ENCODE measurements around the gene H19. TPM values are rescaled to one million over a fixed set of nuclear protein-coding genes. Genes with fewer than 3 reads are reported as not detected.

The H19 gene
- total RNA-seq, 1 donor from 2014 or later, result 1,806 TPM

DNA sequence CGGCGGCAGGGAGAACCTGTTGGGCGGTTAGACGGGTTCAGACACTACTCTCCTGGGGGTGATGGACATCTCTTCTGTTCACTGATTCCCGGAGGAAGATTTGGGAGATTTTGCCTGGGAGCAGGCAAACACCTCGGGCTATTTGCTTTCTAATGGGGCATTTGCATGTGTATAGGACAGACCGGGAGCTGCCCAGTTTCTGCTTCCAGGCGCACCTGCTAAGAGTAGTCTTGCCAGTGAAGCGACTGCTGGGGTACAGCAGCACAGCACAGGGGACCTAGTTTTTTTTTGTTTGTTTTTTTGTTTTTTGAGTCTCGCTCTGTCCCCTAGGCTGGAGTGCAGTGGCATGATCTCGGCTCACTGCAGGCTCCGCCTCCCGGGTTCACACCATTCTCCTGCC lies 6.8 kb upstream of the H19 start:
- DNase-seq (ENCODE audit: extremely low spot score, unreplicated experiment), result no peak
- no peak overlapping the region for H3K4me3 Mint-ChIP-seq (ENCODE audit: unreplicated experiment)
- no peaks in the 10 kb centered on the region for H3K4me1 Mint-ChIP-seq (ENCODE audit: unreplicated experiment)
- no peaks in the 10 kb centered on the region for H3K27me3 Mint-ChIP-seq (ENCODE audit: unreplicated experiment)
- H3K36me3 Mint-ChIP-seq (ENCODE audit: unreplicated experiment), result no peaks in the 10 kb centered on the region
- H3K9me3 Mint-ChIP-seq (ENCODE audit: unreplicated experiment), result no peaks in the 10 kb centered on the region
- TF ChIP-seq, protein P1, sequence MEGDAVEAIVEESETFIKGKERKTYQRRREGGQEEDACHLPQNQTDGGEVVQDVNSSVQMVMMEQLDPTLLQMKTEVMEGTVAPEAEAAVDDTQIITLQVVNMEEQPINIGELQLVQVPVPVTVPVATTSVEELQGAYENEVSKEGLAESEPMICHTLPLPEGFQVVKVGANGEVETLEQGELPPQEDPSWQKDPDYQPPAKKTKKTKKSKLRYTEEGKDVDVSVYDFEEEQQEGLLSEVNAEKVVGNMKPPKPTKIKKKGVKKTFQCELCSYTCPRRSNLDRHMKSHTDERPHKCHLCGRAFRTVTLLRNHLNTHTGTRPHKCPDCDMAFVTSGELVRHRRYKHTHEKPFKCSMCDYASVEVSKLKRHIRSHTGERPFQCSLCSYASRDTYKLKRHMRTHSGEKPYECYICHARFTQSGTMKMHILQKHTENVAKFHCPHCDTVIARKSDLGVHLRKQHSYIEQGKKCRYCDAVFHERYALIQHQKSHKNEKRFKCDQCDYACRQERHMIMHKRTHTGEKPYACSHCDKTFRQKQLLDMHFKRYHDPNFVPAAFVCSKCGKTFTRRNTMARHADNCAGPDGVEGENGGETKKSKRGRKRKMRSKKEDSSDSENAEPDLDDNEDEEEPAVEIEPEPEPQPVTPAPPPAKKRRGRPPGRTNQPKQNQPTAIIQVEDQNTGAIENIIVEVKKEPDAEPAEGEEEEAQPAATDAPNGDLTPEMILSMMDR (IDR thresholded peaks at IDR 0.05), result no peak
- H3K27ac Mint-ChIP-seq (ENCODE audit: unreplicated experiment), result no peak overlapping the region

DNA sequence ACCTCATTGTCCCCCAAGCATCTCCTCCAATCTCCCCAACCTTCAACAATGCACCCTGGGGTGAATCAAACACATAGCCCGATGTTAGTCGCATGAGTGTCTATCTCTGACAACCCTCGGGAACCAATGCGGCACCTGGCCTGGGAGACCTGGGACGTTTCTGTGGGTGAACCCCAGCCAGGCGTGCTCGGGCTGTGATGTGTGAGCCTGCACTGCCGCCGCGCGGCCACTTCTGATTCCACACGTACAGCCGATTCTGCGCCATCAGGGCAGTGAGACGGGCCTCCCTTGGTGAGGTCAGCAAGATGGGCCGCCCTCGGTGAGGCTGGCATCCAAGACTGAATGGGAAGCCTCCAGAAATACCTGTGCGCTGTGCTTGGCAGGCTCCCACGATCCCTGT lies 5.2 kb upstream of the H19 start:
- Mint-ChIP-seq H3K4me1 (ENCODE audit: unreplicated experiment) (no peaks in the 10 kb centered on the region), H3K9me3 (ENCODE audit: unreplicated experiment) (no peaks in the 10 kb centered on the region), H3K4me3 (ENCODE audit: unreplicated experiment) (no peak overlapping the region), H3K36me3 (ENCODE audit: unreplicated experiment) (no peaks in the 10 kb centered on the region), H3K27me3 (ENCODE audit: unreplicated experiment) (no peaks in the 10 kb centered on the region), H3K27ac (ENCODE audit: unreplicated experiment) (no peak overlapping the region)
- no peak for DNase-seq (ENCODE audit: extremely low spot score, unreplicated experiment)
- TF ChIP-seq, protein P1 (IDR thresholded peaks at IDR 0.05), result no peak

DNA sequence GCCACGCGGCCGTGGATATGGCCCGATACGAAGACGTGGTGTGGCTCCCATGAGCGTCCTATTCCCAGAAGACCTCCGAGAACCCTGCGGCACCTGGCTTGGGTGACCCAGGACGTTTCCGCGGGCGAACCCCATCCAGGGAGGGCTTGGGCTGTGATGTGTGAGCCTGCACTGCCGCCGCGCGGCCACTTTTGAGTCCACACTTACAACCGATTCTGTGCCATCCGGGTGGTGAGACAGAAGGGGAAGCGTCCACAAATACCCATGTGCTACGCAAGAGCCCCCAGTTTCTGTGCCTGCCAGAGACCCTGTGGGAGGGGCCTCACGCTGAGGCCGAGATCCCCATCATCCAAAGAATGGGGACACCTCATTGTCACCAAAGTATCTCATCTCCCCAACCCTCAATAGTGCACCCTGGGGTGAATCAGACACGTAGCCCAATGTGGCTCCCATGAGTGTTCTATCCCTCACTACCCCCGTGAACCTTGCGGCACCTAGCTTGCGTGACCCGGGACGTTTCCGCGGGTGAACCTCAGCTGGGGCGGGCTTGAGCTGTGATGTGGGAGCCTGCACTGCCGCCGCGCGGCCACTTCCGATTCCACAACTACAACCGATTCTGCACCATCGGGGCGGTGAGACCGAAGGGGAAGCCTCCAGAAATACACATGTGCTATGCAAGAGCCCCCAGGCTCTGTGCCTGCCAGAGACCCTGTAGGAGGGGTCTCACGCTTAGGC lies 4.6 kb upstream of the H19 start:
- Mint-ChIP-seq H3K9me3 (ENCODE audit: unreplicated experiment) (no peaks in the 10 kb centered on the region), H3K4me3 (ENCODE audit: unreplicated experiment) (no peak overlapping the region), H3K36me3 (ENCODE audit: unreplicated experiment) (no peaks in the 10 kb centered on the region), H3K4me1 (ENCODE audit: unreplicated experiment) (no peaks in the 10 kb centered on the region), H3K27ac (ENCODE audit: unreplicated experiment) (no peak overlapping the region), H3K27me3 (ENCODE audit: unreplicated experiment) (no peaks in the 10 kb centered on the region)
- TF ChIP-seq, protein P1 (IDR thresholded peaks at IDR 0.05), result no peak
- no peak for DNase-seq (ENCODE audit: extremely low spot score, unreplicated experiment)

DNA sequence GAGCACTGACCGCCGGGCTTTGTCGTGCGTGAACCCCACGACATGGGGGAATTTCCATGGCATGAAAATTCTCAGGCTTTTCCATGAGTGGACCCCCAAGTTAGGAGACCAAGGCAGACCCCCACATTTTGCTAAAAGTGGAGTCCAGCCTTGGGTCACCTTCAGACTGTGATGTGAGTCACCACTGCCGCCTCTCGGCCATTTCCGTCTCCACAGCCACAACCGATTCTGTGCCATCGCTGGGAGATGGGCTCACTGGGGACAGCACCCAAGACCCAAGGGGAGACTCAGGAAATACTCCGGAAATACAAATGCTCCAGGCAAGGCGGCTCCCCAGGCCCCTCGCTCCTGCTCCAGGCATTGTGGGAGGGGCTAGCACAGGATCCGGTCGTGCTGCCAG lies 1.2 kb upstream of the H19 start:
- no peaks in the 10 kb centered on the region for H3K36me3 Mint-ChIP-seq (ENCODE audit: unreplicated experiment)
- no peaks in the 10 kb centered on the region for H3K9me3 Mint-ChIP-seq (ENCODE audit: unreplicated experiment)
- no peak for DNase-seq (ENCODE audit: extremely low spot score, unreplicated experiment)
- no peak overlapping the region for H3K4me3 Mint-ChIP-seq (ENCODE audit: unreplicated experiment)
- no peaks in the 10 kb centered on the region for H3K4me1 Mint-ChIP-seq (ENCODE audit: unreplicated experiment)
- no peak overlapping the region for H3K27ac Mint-ChIP-seq (ENCODE audit: unreplicated experiment)
- no peaks in the 10 kb centered on the region for H3K27me3 Mint-ChIP-seq (ENCODE audit: unreplicated experiment)
- TF ChIP-seq, protein P1 (IDR thresholded peaks at IDR 0.05), result no peak

DNA sequence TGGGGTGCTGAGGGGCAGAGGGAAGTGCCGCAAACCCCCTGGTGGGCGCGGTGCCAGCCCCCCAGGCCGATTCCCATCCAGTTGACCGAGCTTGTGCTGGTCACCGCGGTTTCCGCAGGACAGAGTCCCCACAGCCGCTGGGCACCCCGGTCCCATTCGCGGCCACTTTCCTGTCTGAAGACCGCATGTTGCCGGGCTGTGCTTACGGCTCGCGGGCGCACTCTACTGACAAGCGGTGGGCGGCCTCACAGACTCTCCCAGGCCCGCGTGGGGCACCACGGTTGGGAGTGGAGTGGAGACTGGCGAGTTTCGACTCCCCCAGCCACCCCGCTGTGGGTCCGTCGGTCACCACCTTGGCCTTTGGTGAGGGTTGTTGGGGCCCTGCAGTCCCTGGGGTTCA lies 648 bp upstream of the H19 start:
- H3K27me3 Mint-ChIP-seq (ENCODE audit: unreplicated experiment), result no peaks in the 10 kb centered on the region
- TF ChIP-seq, protein P1 (IDR thresholded peaks at IDR 0.05), result no peak
- no peaks in the 10 kb centered on the region for H3K36me3 Mint-ChIP-seq (ENCODE audit: unreplicated experiment)
- H3K27ac Mint-ChIP-seq (ENCODE audit: unreplicated experiment), result no peak overlapping the region
- no peaks in the 10 kb centered on the region for H3K4me1 Mint-ChIP-seq (ENCODE audit: unreplicated experiment)
- H3K9me3 Mint-ChIP-seq (ENCODE audit: unreplicated experiment), result no peaks in the 10 kb centered on the region
- no peak overlapping the region for H3K4me3 Mint-ChIP-seq (ENCODE audit: unreplicated experiment)
- no peak for DNase-seq (ENCODE audit: extremely low spot score, unreplicated experiment)

Data from osteocyte (in vitro differentiated cells).